Stimulated activated CD8-positive, alpha-beta memory T cell treated with anti-CD3 and anti-CD28 coated beads, Interleukin-2, amount 100 ng/mL, for 1 hour (primary cell): ENCODE data around the gene AKAP12.

Experiments used
- DNase-seq, 2 donors: peaks; one replicate each; pipeline ENCODE4 v3.0.0-alpha.2; 2020; ENCODE audit warnings: low read depth in 2 of 2

AKAP12 gene

GRCh38 chr6:151233731-151234130 lies 6.0 kb upstream of the AKAP12 start:
- DNase-seq, result no peak

GRCh38 chr6:151236668-151237401 lies 2.9 kb upstream of the AKAP12 start:
- no peak for DNase-seq

GRCh38 chr6:151240036-151240685 lies 394 bp downstream of the AKAP12 start:
- no peak for DNase-seq

- DNase-seq, result no peak
These were observed 1.2 kb downstream of the AKAP12 start for GRCh38 chr6:151240791-151241642.

GRCh38 chr6:151241853-151242252 lies 2.1 kb downstream of the AKAP12 start:
- no peak for DNase-seq

- no peak for DNase-seq
These were observed 2.7 kb downstream of the AKAP12 start for GRCh38 chr6:151242420-151242861.

GRCh38 chr6:151243481-151243880 lies 3.7 kb downstream of the AKAP12 start:
- DNase-seq, result no peak

GRCh38 chr6:151247490-151247889 lies 7.7 kb downstream of the AKAP12 start:
- DNase-seq, result no peak

GRCh38 chr6:151248295-151248694 lies 8.5 kb downstream of the AKAP12 start:
- no peak for DNase-seq

- DNase-seq, result no peak
These were observed 12.9 kb downstream of the AKAP12 start for GRCh38 chr6:151252634-151253033.

GRCh38 chr6:151254451-151255081 lies 14.8 kb downstream of the AKAP12 start:
- no peak for DNase-seq

- no peak for DNase-seq
These were observed 16.0 kb downstream of the AKAP12 start for GRCh38 chr6:151255811-151256210.

GRCh38 chr6:151257985-151258445 lies 18.2 kb downstream of the AKAP12 start:
- DNase-seq, result no peak

GRCh38 chr6:151260205-151260604 lies 20.4 kb downstream of the AKAP12 start:
- DNase-seq, result no peak

- DNase-seq, result no peak
These were observed 23.3 kb downstream of the AKAP12 start for GRCh38 chr6:151263035-151263434.

- DNase-seq, result no peak
These were observed 24.2 kb downstream of the AKAP12 start for GRCh38 chr6:151263967-151264366.

GRCh38 chr6:151265282-151265681 lies 25.5 kb downstream of the AKAP12 start:
- no peak for DNase-seq

GRCh38 chr6:151269321-151269995 lies 29.7 kb downstream of the AKAP12 start:
- DNase-seq, result no peak

GRCh38 chr6:151275121-151275520 lies 35.4 kb downstream of the AKAP12 start:
- no peak for DNase-seq

GRCh38 chr6:151275566-151275965 lies 35.8 kb downstream of the AKAP12 start:
- no peak for DNase-seq

- DNase-seq, result no peak
These were observed 36.5 kb downstream of the AKAP12 start for GRCh38 chr6:151276112-151276740.
